HG02870 (cell line): ENCODE data around the gene SRCAP.

Source experiments
- ATAC-seq: cut with Tn5 transposase; IDR thresholded peaks from one replicate; pipeline ENCODE4 v1.9.1; 2021; ENCODE audit warnings: mild to moderate bottlenecking, moderate library complexity; ENCODE audit not compliant: unreplicated experiment

The SRCAP gene

GRCh38 chr16:30698816-30699614, at the start of gene SRCAP:
Gene SRCAP, plus strand, starts transcription at chr16:30699171. Its CDS starts 1,654 bp downstream, at chr16:30700825.
- peak; percentile 34 for ATAC-seq

GRCh38 chr16:30649725-30650368, 49.1 kb upstream of the SRCAP start:
- ATAC-seq: no peak

GRCh38 chr16:30650369-30651123, 48.4 kb upstream of the SRCAP start, which contains the start of gene PRR14:
Gene PRR14, plus strand, starts transcription at chr16:30650960. Its CDS starts 686 bp downstream, at chr16:30651646.
- peak; percentile 60 for ATAC-seq

GRCh38 chr16:30651124-30652004, 47.6 kb upstream of the SRCAP start:
- ATAC-seq: peak; percentile 41

GRCh38 chr16:30652005-30652296, 47.0 kb upstream of the SRCAP start:
- ATAC-seq: no peak

GRCh38 chr16:30652718-30653117, 46.3 kb upstream of the SRCAP start:
- no peak for ATAC-seq

- no peak for ATAC-seq
Observed at GRCh38 chr16:30654856-30655255, 44.1 kb upstream of the SRCAP start.

- no peak for ATAC-seq
Observed at GRCh38 chr16:30655815-30656347, 43.1 kb upstream of the SRCAP start.

- ATAC-seq: no peak
Observed at GRCh38 chr16:30656388-30656787, 42.6 kb upstream of the SRCAP start.

- ATAC-seq: no peak
Observed at GRCh38 chr16:30656974-30657865, 41.8 kb upstream of the SRCAP start.

GRCh38 chr16:30657866-30658730, 40.9 kb upstream of the SRCAP start, which contains the start of gene FBRS:
Gene FBRS, plus strand, starts transcription at chr16:30658431. Its CDS starts 1,088 bp downstream, at chr16:30659519.
- ATAC-seq: peak; percentile 73

- peak; percentile 36 for ATAC-seq
Observed at GRCh38 chr16:30658731-30659506, 40.1 kb upstream of the SRCAP start.

- ATAC-seq: no peak
Observed at GRCh38 chr16:30659507-30660423, 39.2 kb upstream of the SRCAP start.

GRCh38 chr16:30660424-30661261, 38.3 kb upstream of the SRCAP start:
- ATAC-seq: no peak

GRCh38 chr16:30662449-30662848, 36.5 kb upstream of the SRCAP start:
- ATAC-seq: no peak

- ATAC-seq: no peak
Observed at GRCh38 chr16:30663038-30663437, 35.9 kb upstream of the SRCAP start.
